ENCODE data around the gene THSD7A.

The THSD7A gene

GRCh38 chr7:11437994-11438393, 394.0 kb downstream of the THSD7A start:
- no peak overlapping the region for H3K27ac ChIP-seq
- no peak for TF ChIP-seq CTCF (IDR thresholded peaks at IDR 0.05)
- TF ChIP-seq ZFX (IDR thresholded peaks at IDR 0.05; ENCODE audit: borderline replicate concordance), result no peak

GRCh38 chr7:11436773-11437524, 395.0 kb downstream of the THSD7A start:
- H3K27ac ChIP-seq, result no peak overlapping the region
- no peak for TF ChIP-seq CTCF (IDR thresholded peaks at IDR 0.05)
- no peak for TF ChIP-seq ZFX (IDR thresholded peaks at IDR 0.05; ENCODE audit: borderline replicate concordance)

- H3K27ac ChIP-seq, result no peak overlapping the region
- TF ChIP-seq ZFX (IDR thresholded peaks at IDR 0.05; ENCODE audit: borderline replicate concordance) (no peak), CTCF (IDR thresholded peaks at IDR 0.05) (no peak)
Observed at GRCh38 chr7:11436316-11436715, 395.7 kb downstream of the THSD7A start.

GRCh38 chr7:11434366-11434765, 397.6 kb downstream of the THSD7A start:
- TF ChIP-seq ZFX (IDR thresholded peaks at IDR 0.05; ENCODE audit: borderline replicate concordance) (no peak), CTCF (IDR thresholded peaks at IDR 0.05) (no peak)
- H3K27ac ChIP-seq, result no peak overlapping the region

GRCh38 chr7:11430841-11431240, 401.2 kb downstream of the THSD7A start:
- H3K27ac ChIP-seq, result no peak overlapping the region
- TF ChIP-seq CTCF (IDR thresholded peaks at IDR 0.05), result no peak

GRCh38 chr7:11430112-11430511, 401.9 kb downstream of the THSD7A start:
- TF ChIP-seq ZFX (IDR thresholded peaks at IDR 0.05; ENCODE audit: borderline replicate concordance) (no peak), CTCF (IDR thresholded peaks at IDR 0.05) (no peak)
- H3K27ac ChIP-seq, result no peak overlapping the region

- TF ChIP-seq ZFX (IDR thresholded peaks at IDR 0.05; ENCODE audit: borderline replicate concordance) (no peak), CTCF (IDR thresholded peaks at IDR 0.05) (no peak)
- no peak overlapping the region for H3K27ac ChIP-seq
Observed at GRCh38 chr7:11428877-11429581, 403.0 kb downstream of the THSD7A start.

Measured in 22Rv1 (cell line).